Testis (tissue), 3 donors: Measurements from ENCODE around the gene SOWAHA. TPM values are rescaled to one million over a fixed set of nuclear protein-coding genes. Genes with fewer than 3 reads are reported as not detected.

Experiments
- DNase-seq: peaks from one replicate; pipeline ENCODE4 v3.0.0-alpha.2; 2019
- H3K27ac ChIP-seq, 2 donors: fragments of 200-600 bp; sonication (generic); one replicate each; pipeline ENCODE4 v1.5.1; 2019
- H3K27me3 ChIP-seq: fragments of 200-600 bp; sonication (generic); one replicate; pipeline ENCODE4 v1.5.1; 2019
- H3K36me3 ChIP-seq: fragments of 200-600 bp; sonication (generic); one replicate; pipeline ENCODE4 v1.5.1; 2017; ENCODE audit warnings: low read depth; ENCODE audit errors: missing control alignments
- H3K4me1 ChIP-seq: fragments of 200-600 bp; sonication (generic); one replicate; pipeline ENCODE4 v1.5.1; 2019
- H3K4me3 ChIP-seq, 2 donors: fragments of 200-600 bp; sonication (generic); one replicate each; pipeline ENCODE4 v1.5.1; 2017 to 2019
- H3K9me3 ChIP-seq: fragments of 200-600 bp; sonication (generic); one replicate; pipeline ENCODE4 v1.5.1; 2017
- POLR2A ChIP-seq: fragments of 450-650 bp; IDR thresholded peaks from one replicate; pipeline ENCODE4 v1.6.1; 2017; ENCODE audit warnings: antibody characterized with exemption, mild to moderate bottlenecking, moderate library complexity
- WGBS, 2 donors: methylation state at CpG; one replicate each; pipeline ENCODE4 v1.1.5; 2018; 5-methylcytosine and 5-hydroxymethylcytosine counted together
- intact Hi-C: fragments of 100-400 bp; cut with DNase I; formaldehyde crosslinking; loops from one replicate; pipeline ENCODE4 v1.15.1; 2023; ENCODE audit warnings: low total_unique reads
- polyA plus RNA-seq: library from polyadenylated mRNA; stranded (reverse); fragments of 350-450 nt; fragmentation: Illumina TruSeq; extraction: RNeasy Lipid Tissue Mini Kit (QIAGEN cat#74804); gene quantifications from one replicate; pipeline ENCODE4 v1.2.3, GENCODE V29; 2014; ENCODE audit warnings: low read depth, low replicate concordance; ENCODE audit not compliant: insufficient read depth
- total RNA-seq, 2 donors: library from RNA; depleted of rRNA; stranded (reverse); fragments of >200 nt; gene quantifications; one replicate each; pipeline ENCODE4 v1.2.3, GENCODE V29; 2016
- TF ChIP-seq, protein P1 (sequence below), 3 experiments: fragments of 450-650 bp in 2 of 3; fragments of 200-600 bp in 1 of 3; sonication (generic) in 1 of 3; IDR thresholded peaks; one replicate each; pipeline ENCODE4 v1.5.1; 2016 to 2019; ENCODE audit warnings: antibody characterized with exemption in 3 of 3, mild to moderate bottlenecking in 2 of 3, moderate library complexity in 1 of 3

The SOWAHA gene
- total and polyA plus RNA-seq, 3 donors from 2014 or later, result 0.46 to 1.3 (median 1.2) TPM

DNA sequence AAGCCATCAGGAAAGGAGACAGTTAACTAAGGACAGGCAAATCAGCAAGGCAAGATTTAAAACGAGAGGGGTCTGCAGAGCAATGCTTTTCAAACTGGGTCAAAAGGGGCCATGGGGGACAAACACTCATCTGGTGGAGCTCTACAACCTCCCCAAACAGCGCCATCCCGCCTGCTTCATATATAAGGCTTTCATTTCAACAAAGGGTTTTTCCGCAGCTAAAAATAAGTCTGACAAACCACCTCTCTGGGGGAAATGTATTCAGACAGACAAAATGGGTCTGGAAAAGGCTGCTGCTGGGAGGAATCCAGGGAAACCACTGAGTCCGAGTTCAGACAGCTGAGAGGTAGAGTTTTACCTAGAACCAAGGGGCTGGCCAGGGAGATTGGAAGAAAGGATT is 27.7 kb upstream of the SOWAHA start:
- DNase-seq, result peak; percentile 5
- no peaks in the 10 kb centered on the region for H3K4me1 ChIP-seq
- TF ChIP-seq, protein P1, sequence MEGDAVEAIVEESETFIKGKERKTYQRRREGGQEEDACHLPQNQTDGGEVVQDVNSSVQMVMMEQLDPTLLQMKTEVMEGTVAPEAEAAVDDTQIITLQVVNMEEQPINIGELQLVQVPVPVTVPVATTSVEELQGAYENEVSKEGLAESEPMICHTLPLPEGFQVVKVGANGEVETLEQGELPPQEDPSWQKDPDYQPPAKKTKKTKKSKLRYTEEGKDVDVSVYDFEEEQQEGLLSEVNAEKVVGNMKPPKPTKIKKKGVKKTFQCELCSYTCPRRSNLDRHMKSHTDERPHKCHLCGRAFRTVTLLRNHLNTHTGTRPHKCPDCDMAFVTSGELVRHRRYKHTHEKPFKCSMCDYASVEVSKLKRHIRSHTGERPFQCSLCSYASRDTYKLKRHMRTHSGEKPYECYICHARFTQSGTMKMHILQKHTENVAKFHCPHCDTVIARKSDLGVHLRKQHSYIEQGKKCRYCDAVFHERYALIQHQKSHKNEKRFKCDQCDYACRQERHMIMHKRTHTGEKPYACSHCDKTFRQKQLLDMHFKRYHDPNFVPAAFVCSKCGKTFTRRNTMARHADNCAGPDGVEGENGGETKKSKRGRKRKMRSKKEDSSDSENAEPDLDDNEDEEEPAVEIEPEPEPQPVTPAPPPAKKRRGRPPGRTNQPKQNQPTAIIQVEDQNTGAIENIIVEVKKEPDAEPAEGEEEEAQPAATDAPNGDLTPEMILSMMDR (IDR thresholded peaks at IDR 0.05), result no peak
- no peak for TF ChIP-seq POLR2A
- H3K27me3 ChIP-seq, result no peaks in the 10 kb centered on the region
- H3K27ac ChIP-seq, result no peak overlapping the region
- H3K9me3 ChIP-seq, result no peaks in the 10 kb centered on the region
- WGBS, 2 donors, result 83% methylated on average over 5 of the region's 5 CpGs
- no peaks in the 10 kb centered on the region for H3K36me3 ChIP-seq
- no peak overlapping the region for H3K4me3 ChIP-seq
- intact Hi-C loops, result no loop called here

DNA sequence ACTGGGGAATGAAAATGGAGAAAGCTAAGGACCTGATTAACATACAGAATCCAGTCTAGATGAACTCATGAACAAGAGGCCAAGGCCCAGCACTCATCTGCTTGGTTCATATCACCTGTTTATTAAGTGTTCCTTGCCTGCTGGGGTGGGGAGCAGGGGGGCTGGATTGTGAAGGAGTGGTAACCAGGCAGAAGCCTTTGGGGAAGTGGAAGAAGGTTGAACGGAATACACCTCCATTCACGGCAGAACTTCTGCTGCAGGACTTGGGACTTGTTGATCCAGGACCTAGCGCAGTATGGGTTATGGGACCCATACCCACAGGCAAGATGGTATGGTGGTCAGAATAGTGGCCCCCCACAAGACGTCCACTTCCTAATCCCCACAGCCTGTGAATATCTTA is 27.2 kb upstream of the SOWAHA start:
- no peak overlapping the region for H3K27ac ChIP-seq
- no peaks in the 10 kb centered on the region for H3K4me1 ChIP-seq
- WGBS, 2 donors, result 92 to 97% methylated on average over 4 of the region's 4 CpGs
- peak; percentile 2 for DNase-seq
- intact Hi-C loops, result no loop called here
- H3K36me3 ChIP-seq, result no peaks in the 10 kb centered on the region
- TF ChIP-seq POLR2A, result no peak
- TF ChIP-seq, protein P1 (IDR thresholded peaks at IDR 0.05), result no peak
- no peaks in the 10 kb centered on the region for H3K9me3 ChIP-seq
- H3K4me3 ChIP-seq, result no peak overlapping the region
- no peaks in the 10 kb centered on the region for H3K27me3 ChIP-seq

DNA sequence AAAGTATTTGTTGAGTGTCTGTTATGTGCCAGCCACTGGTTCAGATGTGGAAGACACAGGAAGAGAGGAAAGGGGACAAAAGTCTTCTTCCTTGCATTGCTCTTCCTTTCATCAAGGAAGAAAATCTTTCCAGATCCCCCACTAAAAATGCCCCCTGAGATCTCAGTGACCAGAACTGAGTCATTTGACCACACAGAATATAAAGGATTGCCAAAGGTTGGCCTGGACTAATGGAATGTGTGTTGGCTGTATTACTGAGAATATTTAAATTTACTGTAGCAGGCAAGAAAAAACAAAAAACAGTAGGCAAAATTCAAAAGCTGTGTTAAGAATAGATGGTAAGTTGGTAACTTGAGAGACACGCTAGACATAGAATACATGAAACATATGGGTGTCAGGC is 26.0 kb upstream of the SOWAHA start:
- intact Hi-C loops, result no loop called here
- no peak for DNase-seq
- Histone ChIP-seq H3K9me3 (no peaks in the 10 kb centered on the region), H3K27me3 (no peaks in the 10 kb centered on the region), H3K27ac (no peak overlapping the region), H3K36me3 (no peaks in the 10 kb centered on the region), H3K4me1 (no peaks in the 10 kb centered on the region), H3K4me3 (no peak overlapping the region)
- 92 to 100% methylated on average over 1 of the region's 1 CpG for WGBS, 2 donors
- TF ChIP-seq, protein P1 (IDR thresholded peaks at IDR 0.05), result no peak
- no peak for TF ChIP-seq POLR2A

- TF ChIP-seq, protein P1 (IDR thresholded peaks at IDR 0.05), result no peak
- no peak for TF ChIP-seq POLR2A
- 86 to 97% methylated on average over 1 of the region's 1 CpG for WGBS, 2 donors
- no peak overlapping the region for H3K27ac ChIP-seq
- intact Hi-C loops, result no loop called here
- DNase-seq, result peak; percentile 3
- H3K36me3 ChIP-seq, result no peaks in the 10 kb centered on the region
- no peaks in the 10 kb centered on the region for H3K9me3 ChIP-seq
- H3K4me3 ChIP-seq, result no peak overlapping the region
- H3K4me1 ChIP-seq, result no peaks in the 10 kb centered on the region
- no peaks in the 10 kb centered on the region for H3K27me3 ChIP-seq
Measured at GRCh38 chr5:132788508-132788907, 24.6 kb upstream of the SOWAHA start.
